HepG2 (cell line): ENCODE measurements around the gene IGFN1. TPM values are rescaled to one million over a fixed set of nuclear protein-coding genes. Genes with fewer than 3 reads are reported as not detected.

Source experiments
- ATAC-seq: fragments of 200-7000 bp; cut with Tn5 transposase; 3 replicates; pipeline ENCODE4 v1.9.1; 2020; ENCODE audit warnings: mild to moderate bottlenecking, moderate library complexity
- BruUV-seq: library from RNA; stranded (reverse); fragments of 400-500 nt; replicated peaks from 2 replicates; lab custom pipeline; 2021; lab: Mats Ljungman, UMichigan
- CTCF ChIA-PET: fragments of 300-600 bp; formaldehyde crosslinking; extraction: SDS; loops from one replicate; lab custom pipeline; 2021; ENCODE audit warnings: low total read pairs, inconsistent platforms, low intra/inter-chr PET ratio; lab: Yijun Ruan, JAX
- POLR2A ChIA-PET: fragments of 350-600 bp; sonication (Branson Sonifier 250); formaldehyde crosslinking; loops from one replicate; lab custom pipeline; 2020; ENCODE audit warnings: antibody characterized with exemption, inconsistent platforms; lab: Yijun Ruan, JAX
- DNase-seq: peaks from one replicate; pipeline ENCODE4 v3.0.0-alpha.2; 2015; ENCODE audit warnings: low spot score
- FAIRE-seq: peaks from 3 replicates; lab custom pipeline; 2011; peaks lifted over from hg19 to GRCh38; lab: Jason Lieb, UNC
- H2AFZ ChIP-seq: one replicate; pipeline ENCODE4 v1.6.1; 2011; ENCODE audit warnings: low read length, inconsistent platforms
- H3K27ac ChIP-seq: fragments of 300-600 bp; 3 replicates; pipeline ENCODE4 v1.8.0; 2011; ENCODE audit warnings: mixed run types, mild to moderate bottlenecking, mixed read lengths, low read length, inconsistent platforms; ENCODE audit not compliant: insufficient read depth; ENCODE audit errors: extremely low read length
- H3K27me3 ChIP-seq, 2 experiments: fragments of 200-600 bp in 1 of 2; 2 replicates in 1 of 2; 3 replicates in 1 of 2; pipeline versions ENCODE4 v1.6.0 to v1.8.0; 2011; ENCODE audit warnings: low read length in 2 of 2, mild to moderate bottlenecking in 2 of 2, moderate library complexity in 2 of 2, inconsistent platforms in 1 of 2; ENCODE audit not compliant: insufficient read depth in 2 of 2, control insufficient read depth in 1 of 2
- H3K36me3 ChIP-seq, 2 experiments: fragments of 200-600 bp in 1 of 2; replicated peaks in 1 of 2; 2 replicates in 1 of 2; 3 replicates in 1 of 2; pipeline versions ENCODE4 v1.5.1 to v1.8.0; 2011; ENCODE audit warnings: low read length in 2 of 2, inconsistent platforms in 1 of 2; ENCODE audit not compliant: insufficient read depth in 2 of 2, control insufficient read depth in 1 of 2
- H3K4me1 ChIP-seq: 2 replicates; pipeline ENCODE4 v1.5.1; 2012; ENCODE audit warnings: low read length, inconsistent platforms; ENCODE audit not compliant: insufficient read depth
- H3K4me2 ChIP-seq: 2 replicates; pipeline ENCODE4 v1.6.0; 2011; ENCODE audit warnings: low read depth, low read length, inconsistent platforms
- H3K4me3 ChIP-seq, 3 experiments: fragments of 200-600 bp in 1 of 3; sonication (generic), shearing (Covaris generic) in 1 of 3; replicated peaks in 1 of 3; 2 replicates each; pipeline ENCODE4 v1.5.1; 2011 to 2016; ENCODE audit warnings: low read length in 3 of 3, inconsistent platforms in 2 of 3, low read depth in 2 of 3, mild to moderate bottlenecking in 2 of 3, control low read depth in 1 of 3, mixed read lengths in 1 of 3; ENCODE audit not compliant: insufficient read depth in 1 of 3
- H3K79me2 ChIP-seq: one replicate; pipeline ENCODE4 v1.6.1; 2011; ENCODE audit warnings: low read length, inconsistent platforms; ENCODE audit not compliant: insufficient read depth
- H3K9ac ChIP-seq: 2 replicates; pipeline ENCODE4 v1.6.0; 2011; ENCODE audit warnings: mild to moderate bottlenecking, low read depth, low read length, inconsistent platforms; ENCODE audit not compliant: insufficient read depth
- H3K9me3 ChIP-seq: 2 replicates; pipeline ENCODE4 v1.5.1; 2012; ENCODE audit warnings: mild to moderate bottlenecking, low read length
- H4K20me1 ChIP-seq: 2 replicates; pipeline ENCODE4 v1.6.0; 2011; ENCODE audit warnings: inconsistent platforms, mild to moderate bottlenecking, low read length, moderate library complexity; ENCODE audit not compliant: insufficient read depth
- JARID2 ChIP-seq: sonication (generic); formaldehyde crosslinking; IDR thresholded peaks from 2 replicates; pipeline ENCODE4 v1.8.1; 2023; ENCODE audit warnings: missing genetic modification reagents, inconsistent platforms; ENCODE audit not compliant: insufficient replicate concordance
- MTF2 ChIP-seq: sonication (generic); formaldehyde crosslinking; IDR thresholded peaks from 2 replicates; pipeline ENCODE4 v1.5.0; 2020; ENCODE audit warnings: missing genetic modification reagents, borderline replicate concordance
- SNAPC5 ChIP-seq: sonication (generic); formaldehyde crosslinking; IDR thresholded peaks from 2 replicates; pipeline ENCODE4 v1.8.1; 2023; ENCODE audit warnings: mild to moderate bottlenecking, missing genetic modification reagents, borderline replicate concordance
- ZBTB7B ChIP-seq: sonication (generic); formaldehyde crosslinking; IDR thresholded peaks from 2 replicates; pipeline ENCODE4 v1.4.0; 2020; ENCODE audit warnings: missing genetic modification reagents
- ZFP91 ChIP-seq: sonication (generic); formaldehyde crosslinking; IDR thresholded peaks from 2 replicates; pipeline ENCODE4 v1.9.0; 2022; ENCODE audit warnings: missing genetic modification reagents, mild to moderate bottlenecking, borderline replicate concordance
- ZSCAN20 ChIP-seq: sonication (generic); formaldehyde crosslinking; IDR thresholded peaks from 2 replicates; pipeline ENCODE4 v1.4.0; 2020; ENCODE audit warnings: missing genetic modification reagents, mild to moderate bottlenecking, borderline replicate concordance
- WGBS: methylation state at CpG from one replicate; pipeline ENCODE4 v1.1.6; 2017; ENCODE audit warnings: low lambda C conversion rate; 5-methylcytosine and 5-hydroxymethylcytosine counted together
- in situ Hi-C: cut with HindIII; loops from 2 replicates; pipeline ENCODE4 v1.10.0; 2017; ENCODE audit warnings: low pct_unique_long_range_greater_than_20kb; ENCODE audit not compliant: extremely low pct_ligation_motif_present
- intact Hi-C: fragments of 100-400 bp; cut with micrococcal nuclease; formaldehyde crosslinking; loops from one replicate; pipeline ENCODE4 v1.10.0; 2022; ENCODE audit not compliant: unreplicated experiment
- polyA plus RNA-seq, 8 experiments: library from polyadenylated mRNA; depleted of rRNA in 3 of 8; stranded (reverse) in 7 of 8; unstranded in 1 of 8; fragments of >200 nt; fragmentation: Illumina TruSeq in 4 of 8; extraction: Trizol in 4 of 8; gene quantifications; 2 replicates each; pipeline versions ENCODE4 v1.2.1 to v1.2.3, GENCODE V29; 2011 to 2016; ENCODE audit warnings: low read depth in 4 of 8, missing spikeins in 1 of 8, mixed read lengths in 1 of 8; ENCODE audit not compliant: insufficient read depth in 1 of 8
- total RNA-seq, 5 experiments: library from RNA; depleted of rRNA; stranded (reverse); fragments of >200 nt; fragmentation: Illumina TruSeq; extraction: Trizol; gene quantifications; 2 replicates each; pipeline ENCODE4 v1.2.3, GENCODE V29; 2016; ENCODE audit warnings: low read depth in 1 of 5
- TF ChIP-seq, protein P1 (sequence below): sonication (generic); formaldehyde crosslinking; IDR thresholded peaks from 2 replicates; pipeline ENCODE4 v1.9.0; 2021; ENCODE audit warnings: missing genetic modification reagents, mild to moderate bottlenecking, borderline replicate concordance

The IGFN1 gene
- total and polyA plus RNA-seq, 2 of the 13 experiments (the other 11 are each of a cell fraction or from before 2014, with no cell fraction given) = 0.04 to 0.05 TPM

DNA sequence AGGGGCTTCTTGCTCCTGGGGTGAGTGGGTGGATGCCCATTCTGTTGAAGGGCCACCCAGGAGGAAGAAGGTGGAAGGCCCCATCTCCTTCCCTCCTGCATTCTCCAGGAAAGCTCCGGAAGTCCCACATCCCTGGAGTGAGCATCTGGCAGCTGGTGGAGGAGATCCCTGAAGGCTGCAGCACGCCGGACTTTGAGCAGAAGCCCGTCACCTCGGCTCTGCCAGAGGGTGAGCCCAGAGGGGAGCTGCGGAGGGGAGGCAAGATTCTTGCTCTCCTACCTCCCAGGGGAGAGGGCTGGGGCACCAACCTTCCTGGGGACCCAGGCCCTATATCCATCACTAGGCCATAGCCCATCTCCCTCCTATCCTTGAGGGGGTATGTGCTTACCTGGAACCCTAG lies 3.4 kb downstream of the IGFN1 start:
- no peak overlapping the region for H3K27ac ChIP-seq
- H3K4me3 ChIP-seq = no peak overlapping the region
- 0% methylated on average over 1 of the region's 6 CpGs for WGBS
- H2AFZ ChIP-seq = no peak overlapping the region
- H4K20me1 ChIP-seq = no peaks in the 10 kb centered on the region
- no peaks in the 10 kb centered on the region for H3K4me1 ChIP-seq
- H3K79me2 ChIP-seq = no peaks in the 10 kb centered on the region
- no peak overlapping the region for H3K4me2 ChIP-seq
- H3K9ac ChIP-seq = no peak overlapping the region
- ChIA-PET CTCF (no interaction called here), POLR2A (no interaction called here)
- no TSS peak for BruUV-seq
- H3K9me3 ChIP-seq = no peaks in the 10 kb centered on the region
- TF ChIP-seq ZSCAN20 (CRISPR knock-in tag) (no peak), MTF2 (CRISPR knock-in tag) (no peak), SNAPC5 (no peak), JARID2 (CRISPR knock-in tag) (no peak), ZFP91 (CRISPR knock-in tag) (no peak), ZBTB7B (CRISPR knock-in tag) (no peak)
- TF ChIP-seq, protein P1, sequence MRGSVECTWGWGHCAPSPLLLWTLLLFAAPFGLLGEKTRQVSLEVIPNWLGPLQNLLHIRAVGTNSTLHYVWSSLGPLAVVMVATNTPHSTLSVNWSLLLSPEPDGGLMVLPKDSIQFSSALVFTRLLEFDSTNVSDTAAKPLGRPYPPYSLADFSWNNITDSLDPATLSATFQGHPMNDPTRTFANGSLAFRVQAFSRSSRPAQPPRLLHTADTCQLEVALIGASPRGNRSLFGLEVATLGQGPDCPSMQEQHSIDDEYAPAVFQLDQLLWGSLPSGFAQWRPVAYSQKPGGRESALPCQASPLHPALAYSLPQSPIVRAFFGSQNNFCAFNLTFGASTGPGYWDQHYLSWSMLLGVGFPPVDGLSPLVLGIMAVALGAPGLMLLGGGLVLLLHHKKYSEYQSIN (CRISPR knock-in tag) = no peak
- DNase-seq (no peak), ATAC-seq (no peak), FAIRE-seq (no peak)
- intact Hi-C loops (no loop called here), in situ Hi-C loops (no loop called here)
- H3K27me3 ChIP-seq = peaks cover 3 to 20% of the 10 kb centered on the region in 2 experiments; a peak in 4 of 5 replicates
- H3K36me3 ChIP-seq = no peaks in the 10 kb centered on the region
